ENCODE measurements around the gene WHRN.
A peak's percentile ranks its signal among the peaks of the same experiment; 100 is the strongest.

The WHRN gene

GRCh38 chr9:114376586-114377445 lies 128.5 kb downstream of the WHRN start:
- no peak for DNase-seq (ENCODE audit: low spot score)

DNA sequence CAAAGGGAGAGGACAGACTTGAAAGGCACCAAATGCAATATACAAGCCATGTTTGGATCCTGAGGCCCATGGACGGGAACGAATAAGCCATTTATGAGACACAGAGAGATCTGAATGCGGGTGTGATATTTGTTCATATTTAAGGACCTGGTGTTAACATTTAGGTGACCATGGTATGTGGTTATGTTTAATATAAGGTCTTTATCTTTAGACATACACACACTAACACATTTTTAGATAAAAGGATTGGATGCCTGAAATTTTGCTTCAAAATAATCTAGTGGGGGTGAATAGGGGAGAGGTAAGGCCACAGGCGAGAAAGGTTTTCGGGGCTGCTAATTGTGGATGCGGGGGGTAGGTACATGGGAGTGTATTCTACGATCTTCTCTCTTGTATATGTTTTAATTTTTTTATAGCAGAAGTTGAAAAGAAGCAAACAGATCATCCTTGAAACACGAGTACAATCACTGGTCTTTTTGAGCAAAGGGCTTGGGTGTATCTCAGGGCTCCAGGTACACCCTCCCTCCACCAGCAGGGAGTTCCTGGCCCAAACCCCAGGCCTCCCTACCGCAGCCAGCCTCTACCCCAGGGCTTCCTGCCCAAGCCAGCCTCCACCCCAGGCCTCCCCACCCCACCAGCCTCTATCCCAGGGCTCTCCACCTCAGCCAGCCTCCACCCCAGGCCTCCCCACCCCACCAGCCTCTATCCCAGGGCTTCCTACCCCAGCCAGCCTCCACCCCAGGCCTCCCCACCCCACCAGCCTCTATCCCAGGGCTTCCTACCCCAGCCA lies 129.7 kb downstream of the WHRN start:
- no peak for DNase-seq (ENCODE audit: low spot score)

DNA sequence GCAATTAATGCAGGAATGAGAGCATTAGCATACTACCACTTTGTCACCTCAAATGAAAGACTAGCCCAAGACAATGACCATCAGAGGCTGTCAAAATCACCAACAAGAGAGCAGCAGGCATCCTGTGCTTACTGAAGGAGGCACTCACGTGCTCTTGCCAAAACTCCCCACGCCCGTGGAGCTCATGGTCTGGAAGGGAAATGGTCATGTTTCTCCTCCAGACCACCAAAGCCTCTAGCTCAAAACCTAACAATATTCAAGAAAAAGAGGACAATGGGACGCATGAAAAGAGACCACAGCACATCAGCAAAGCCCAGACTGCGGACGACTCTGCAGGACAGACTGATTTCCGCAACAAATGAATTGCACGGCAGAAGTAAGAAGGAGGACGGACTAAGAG lies 130.3 kb downstream of the WHRN start:
- no peak for DNase-seq (ENCODE audit: low spot score)

DNA sequence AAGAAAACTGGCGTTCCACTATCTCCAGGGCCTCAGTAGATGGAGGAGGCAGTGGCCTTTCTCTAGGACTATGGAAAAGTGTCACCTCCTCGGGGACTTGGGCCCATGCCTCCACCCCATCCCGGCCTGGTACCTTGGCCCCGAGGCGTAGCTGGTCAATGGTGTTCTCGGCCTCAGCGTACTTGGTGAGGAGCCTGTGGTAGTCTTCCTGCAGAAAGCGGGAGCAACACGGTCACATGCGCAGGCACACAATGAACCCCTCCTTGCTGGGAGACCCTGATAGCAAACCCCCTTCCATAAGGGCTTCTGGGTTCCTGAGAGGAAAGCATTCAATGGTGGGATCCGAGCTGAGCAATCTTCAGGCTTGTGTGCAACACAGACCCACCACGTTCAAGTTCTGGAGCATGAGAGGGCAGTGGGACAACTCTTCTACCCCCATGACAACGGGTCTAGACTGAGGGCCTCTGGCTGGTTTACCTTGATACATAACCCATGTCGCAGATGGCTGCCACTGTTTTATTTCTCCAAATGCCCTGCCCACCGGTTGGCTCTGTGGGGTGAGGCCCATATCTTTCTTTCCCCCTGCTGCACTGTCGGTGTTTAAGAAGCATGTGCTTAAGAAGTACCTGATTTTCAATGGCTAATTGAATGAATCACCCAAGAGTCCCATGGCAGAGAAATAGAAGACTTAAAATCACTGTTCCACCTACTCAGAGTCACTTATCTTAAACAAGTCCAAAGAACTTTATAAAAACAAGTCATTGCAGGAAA lies 131.1 kb downstream of the WHRN start:
- no peak for DNase-seq (ENCODE audit: low spot score)

- DNase-seq (ENCODE audit: low spot score): no peak
These were observed 132.3 kb downstream of the WHRN start for GRCh38 chr9:114372921-114373448.

- no peak for DNase-seq (ENCODE audit: low spot score)
These were observed 133.0 kb downstream of the WHRN start for GRCh38 chr9:114371973-114372917.

- DNase-seq (ENCODE audit: low spot score): no peak
These were observed 133.8 kb downstream of the WHRN start for GRCh38 chr9:114371343-114371944.

DNA sequence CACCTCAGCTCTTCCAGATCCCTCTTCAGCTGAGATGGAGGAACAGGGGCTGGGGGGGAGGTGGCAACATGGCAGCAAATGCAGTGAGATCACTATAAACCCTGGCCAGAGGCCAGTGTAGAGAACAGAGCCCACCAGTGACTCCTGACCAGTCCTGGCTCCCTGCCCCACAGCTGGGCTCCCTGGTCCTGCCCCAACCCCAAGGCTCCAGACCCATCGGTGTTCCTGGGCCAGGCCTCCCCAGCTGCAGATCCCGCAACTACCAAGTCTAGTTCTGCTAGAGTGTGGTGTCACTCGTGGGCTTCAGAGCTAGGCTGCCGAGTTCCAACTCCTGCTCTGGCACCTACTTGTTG lies 134.3 kb downstream of the WHRN start:
- DNase-seq (ENCODE audit: low spot score): no peak

GRCh38 chr9:114370251-114370967 lies 134.9 kb downstream of the WHRN start:
- DNase-seq (ENCODE audit: low spot score): no peak

- DNase-seq (ENCODE audit: low spot score): no peak
These were observed 135.8 kb downstream of the WHRN start for GRCh38 chr9:114369216-114370130.

DNA sequence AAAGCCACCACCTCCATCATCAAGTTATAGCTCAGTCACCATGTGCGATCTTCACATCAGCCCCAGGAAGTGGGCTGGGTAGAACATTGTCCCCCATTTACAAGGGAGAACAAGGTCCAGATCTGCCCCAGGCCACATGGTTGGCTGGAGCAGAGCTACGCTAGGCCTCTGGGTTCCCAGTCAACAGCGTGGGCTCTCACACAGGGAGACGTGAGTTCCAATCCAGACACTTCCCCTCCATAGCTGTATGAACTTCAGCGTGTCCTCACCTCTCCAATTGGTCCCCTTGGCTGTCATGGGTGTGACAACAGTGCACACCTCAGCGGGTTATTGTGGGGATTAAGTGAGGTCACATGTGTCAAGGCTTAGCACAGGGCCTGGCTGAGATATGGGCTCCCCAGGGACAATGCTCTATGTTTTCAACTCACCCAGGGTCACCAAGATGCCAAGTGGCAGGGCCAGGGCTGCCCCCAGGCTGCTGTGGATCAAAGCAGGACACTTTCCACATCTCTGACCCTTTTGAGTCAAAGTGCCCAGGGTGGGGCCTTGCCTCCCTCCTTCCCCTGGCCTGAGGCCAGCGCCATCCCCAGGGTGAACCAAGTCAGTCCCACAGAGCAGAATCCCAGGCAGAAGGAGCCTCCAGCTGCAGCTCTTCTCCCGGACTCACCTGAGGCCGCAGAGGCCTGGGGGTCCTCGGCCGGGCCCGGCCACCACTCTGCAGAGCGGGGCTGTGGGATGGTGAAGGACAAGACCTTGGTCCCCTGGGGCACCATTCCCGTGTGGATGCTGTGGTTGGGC lies 137.3 kb downstream of the WHRN start:
- DNase-seq (ENCODE audit: low spot score): no peak

- DNase-seq (ENCODE audit: low spot score): no peak
These were observed 137.9 kb downstream of the WHRN start for GRCh38 chr9:114367366-114367765.

GRCh38 chr9:114366334-114367128 lies 138.7 kb downstream of the WHRN start:
- peak; percentile 82 for DNase-seq (ENCODE audit: low spot score)

GRCh38 chr9:114365194-114365593 lies 140.1 kb downstream of the WHRN start:
- no peak for DNase-seq (ENCODE audit: low spot score)

GRCh38 chr9:114364134-114365041 lies 140.9 kb downstream of the WHRN start:
- peak; percentile 56 for DNase-seq (ENCODE audit: low spot score)

GRCh38 chr9:114363424-114363823 lies 141.8 kb downstream of the WHRN start:
- DNase-seq (ENCODE audit: low spot score): no peak

All from AG08396 (cell line).